HG02642 (cell line): ENCODE results near the gene CLCN3.
A peak's percentile ranks its signal among the peaks of the same experiment; 100 is the strongest.
"Not testable (repeated sequence)": the region's sequence is repeated elsewhere in the genome, so short reads cannot be mapped to it uniquely, and the experiment has no call there.

Experiments used
- ATAC-seq: cut with Tn5 transposase; IDR thresholded peaks from one replicate; pipeline ENCODE4 v1.9.1; 2021; ENCODE audit warnings: mild to moderate bottlenecking; ENCODE audit not compliant: unreplicated experiment, poor library complexity

Gene CLCN3

GRCh38 chr4:169682372-169683047, 62.1 kb downstream of the CLCN3 start:
- ATAC-seq, result no peak

- no peak for ATAC-seq
Observed at GRCh38 chr4:169689681-169690080, 69.3 kb downstream of the CLCN3 start.

GRCh38 chr4:169690787-169691186, 70.4 kb downstream of the CLCN3 start:
- ATAC-seq, result no peak

GRCh38 chr4:169698331-169698730, 78.0 kb downstream of the CLCN3 start:
- no peak for ATAC-seq

GRCh38 chr4:169707958-169708643, 87.7 kb downstream of the CLCN3 start:
- no peak for ATAC-seq

GRCh38 chr4:169715826-169716225, 95.4 kb downstream of the CLCN3 start:
- ATAC-seq, result no peak

- no peak for ATAC-seq
Observed at GRCh38 chr4:169716677-169717076, 96.3 kb downstream of the CLCN3 start.

- no peak for ATAC-seq
Observed at GRCh38 chr4:169720529-169720928, 100.2 kb downstream of the CLCN3 start.

- no peak for ATAC-seq
Observed at GRCh38 chr4:169723207-169723965, 103.0 kb downstream of the CLCN3 start.

GRCh38 chr4:169724260-169724659, 103.9 kb downstream of the CLCN3 start:
- ATAC-seq, result no peak

GRCh38 chr4:169727616-169728015, 107.2 kb downstream of the CLCN3 start:
- ATAC-seq, result no peak

- ATAC-seq, result no peak
Observed at GRCh38 chr4:169730564-169730963, 110.2 kb downstream of the CLCN3 start.

- not testable (repeated sequence) for ATAC-seq
Observed at GRCh38 chr4:169738604-169739003, 118.2 kb downstream of the CLCN3 start.

GRCh38 chr4:169741569-169741968, 121.2 kb downstream of the CLCN3 start:
- no peak for ATAC-seq

- no peak for ATAC-seq
Observed at GRCh38 chr4:169744601-169745000, 124.2 kb downstream of the CLCN3 start.

- ATAC-seq, result no peak
Observed at GRCh38 chr4:169745291-169745690, 124.9 kb downstream of the CLCN3 start.

GRCh38 chr4:169756971-169757574, 136.7 kb downstream of the CLCN3 start:
- peak; percentile 21 for ATAC-seq

GRCh38 chr4:169757575-169758184, 137.3 kb downstream of the CLCN3 start, which contains the start of gene HPF1:
Gene HPF1 (minus strand): TSS chr4:169757944. CDS start chr4:169757877, 67 bp downstream.
- peak; percentile 96 for ATAC-seq

- ATAC-seq, result no peak
Observed at GRCh38 chr4:169758401-169758962, 138.1 kb downstream of the CLCN3 start.

- ATAC-seq, result no peak
Observed at GRCh38 chr4:169761846-169762245, 141.5 kb downstream of the CLCN3 start.
